Body of pancreas (tissue), 4 donors: ENCODE results near the gene RASAL1. TPM values are rescaled to one million over a fixed set of nuclear protein-coding genes. Genes with fewer than 3 reads are reported as not detected.

Experiments used
- ATAC-seq: fragments of 150-250 bp; one replicate; pipeline ENCODE4 v1.9.1; 2016
- DNase-seq, 4 donors: peaks; one replicate each; pipeline ENCODE4 v3.0.0-alpha.2; 2019
- H3K27ac ChIP-seq, 4 donors: fragments of 200-600 bp; sonication (generic); 1 replicate in 3 of 4; 2 replicates in 1 of 4; pipeline versions ENCODE4 v1.5.1 to v1.6.1; 2016 to 2019; ENCODE audit warnings: mild to moderate bottlenecking in 1 of 4, mixed read lengths in 1 of 4, moderate library complexity in 1 of 4
- H3K27me3 ChIP-seq, 2 donors: fragments of 200-600 bp; sonication (generic); one replicate each; pipeline ENCODE4 v1.6.0; 2016; ENCODE audit warnings: mild to moderate bottlenecking in 1 of 2
- H3K36me3 ChIP-seq, 2 donors: fragments of 200-600 bp; sonication (generic); replicated peaks in 1 of 2; 2 replicates each; pipeline ENCODE4 v1.5.1; 2016; ENCODE audit warnings: low read depth in 2 of 2; ENCODE audit not compliant: insufficient read depth in 1 of 2
- H3K4me1 ChIP-seq: fragments of 200-600 bp; sonication (generic); one replicate; pipeline ENCODE4 v1.6.0; 2016
- H3K4me3 ChIP-seq, 2 donors: fragments of 200-600 bp; sonication (generic); 1 replicate in 1 of 2; 2 replicates in 1 of 2; pipeline ENCODE4 v1.5.1; 2016 to 2019
- H3K9me3 ChIP-seq, 3 donors: fragments of 200-600 bp; sonication (generic); 1 replicate in 2 of 3; 2 replicates in 1 of 3; pipeline ENCODE4 v1.5.1; 2016
- POLR2A ChIP-seq, 3 donors: fragments of 450-650 bp; IDR thresholded peaks; one replicate each; pipeline ENCODE4 v1.6.1; 2016; ENCODE audit warnings: antibody characterized with exemption in 3 of 3, mild to moderate bottlenecking in 2 of 3
- WGBS, 2 donors: methylation state at CpG; one replicate each; pipeline ENCODE4 v1.1.5; 2017; 5-methylcytosine and 5-hydroxymethylcytosine counted together
- intact Hi-C: fragments of 100-400 bp; cut with DNase I; formaldehyde crosslinking; loops from one replicate; pipeline ENCODE4 v1.15.1; 2023
- total RNA-seq, 2 donors: library from RNA; depleted of rRNA; stranded (reverse); fragments of >200 nt; gene quantifications; one replicate each; pipeline ENCODE4 v1.1.0, GENCODE V29; 2016
- TF ChIP-seq, protein P1 (sequence below), 7 experiments: fragments of 450-650 bp in 4 of 7; fragments of 200-600 bp in 3 of 7; sonication (generic) in 3 of 7; IDR thresholded peaks; one replicate each; pipeline ENCODE4 v1.5.1; 2016 to 2019; ENCODE audit warnings: antibody characterized with exemption in 7 of 7

RASAL1 gene
- total RNA-seq, 2 donors from 2014 or later, result 0.66 to 2.1 TPM

DNA sequence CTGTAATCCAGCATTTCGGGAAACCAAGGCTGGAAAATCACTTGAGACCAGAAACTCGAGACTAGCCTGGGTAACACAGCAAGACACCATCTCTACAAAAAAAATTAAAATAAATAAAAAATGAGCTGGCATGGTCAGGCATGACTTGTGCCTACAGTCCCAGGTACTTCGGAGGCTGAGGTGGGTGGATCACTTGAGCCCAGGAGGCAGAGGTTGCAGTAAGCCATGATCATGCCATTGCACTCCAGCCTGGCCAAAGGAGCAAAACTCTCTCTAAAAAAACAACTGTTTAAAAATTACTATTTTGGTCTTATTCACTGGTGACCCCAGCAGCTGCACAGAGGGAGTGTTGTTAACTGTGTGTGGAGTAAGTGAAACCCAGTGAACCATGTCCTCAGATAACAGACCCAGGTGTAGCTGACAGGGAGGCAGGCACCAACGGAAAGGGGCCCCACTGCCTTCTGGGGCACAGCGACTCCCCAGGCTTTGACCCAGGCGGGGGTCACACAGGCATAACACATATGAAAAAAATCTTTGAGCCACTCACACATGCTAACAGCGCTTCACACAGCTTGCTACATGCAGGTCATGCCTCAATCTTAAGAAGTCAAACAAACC, 37.6 kb upstream of the RASAL1 start:
- Histone ChIP-seq H3K9me3 (no peaks in the 10 kb centered on the region), H3K27me3 (no peaks in the 10 kb centered on the region), H3K36me3 (peaks cover 24 to 60% of the 10 kb centered on the region in 2 donors), H3K27ac (no peak overlapping the region), H3K4me1 (no peaks in the 10 kb centered on the region), H3K4me3 (no peak overlapping the region)
- 90 to 91% methylated on average over 7 of the region's 7 CpGs for WGBS, 2 donors
- TF ChIP-seq POLR2A (IDR thresholded peaks at IDR 0.05), result no peak
- TF ChIP-seq, protein P1, sequence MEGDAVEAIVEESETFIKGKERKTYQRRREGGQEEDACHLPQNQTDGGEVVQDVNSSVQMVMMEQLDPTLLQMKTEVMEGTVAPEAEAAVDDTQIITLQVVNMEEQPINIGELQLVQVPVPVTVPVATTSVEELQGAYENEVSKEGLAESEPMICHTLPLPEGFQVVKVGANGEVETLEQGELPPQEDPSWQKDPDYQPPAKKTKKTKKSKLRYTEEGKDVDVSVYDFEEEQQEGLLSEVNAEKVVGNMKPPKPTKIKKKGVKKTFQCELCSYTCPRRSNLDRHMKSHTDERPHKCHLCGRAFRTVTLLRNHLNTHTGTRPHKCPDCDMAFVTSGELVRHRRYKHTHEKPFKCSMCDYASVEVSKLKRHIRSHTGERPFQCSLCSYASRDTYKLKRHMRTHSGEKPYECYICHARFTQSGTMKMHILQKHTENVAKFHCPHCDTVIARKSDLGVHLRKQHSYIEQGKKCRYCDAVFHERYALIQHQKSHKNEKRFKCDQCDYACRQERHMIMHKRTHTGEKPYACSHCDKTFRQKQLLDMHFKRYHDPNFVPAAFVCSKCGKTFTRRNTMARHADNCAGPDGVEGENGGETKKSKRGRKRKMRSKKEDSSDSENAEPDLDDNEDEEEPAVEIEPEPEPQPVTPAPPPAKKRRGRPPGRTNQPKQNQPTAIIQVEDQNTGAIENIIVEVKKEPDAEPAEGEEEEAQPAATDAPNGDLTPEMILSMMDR (IDR thresholded peaks at IDR 0.05), result no peak
- intact Hi-C loops, result loop anchor here (5.0 kb wide), 1 partner anchor 121 kb away; no protein-coding TSS in a partner anchor
- ATAC-seq, result no peak
- DNase-seq, result no peak

DNA sequence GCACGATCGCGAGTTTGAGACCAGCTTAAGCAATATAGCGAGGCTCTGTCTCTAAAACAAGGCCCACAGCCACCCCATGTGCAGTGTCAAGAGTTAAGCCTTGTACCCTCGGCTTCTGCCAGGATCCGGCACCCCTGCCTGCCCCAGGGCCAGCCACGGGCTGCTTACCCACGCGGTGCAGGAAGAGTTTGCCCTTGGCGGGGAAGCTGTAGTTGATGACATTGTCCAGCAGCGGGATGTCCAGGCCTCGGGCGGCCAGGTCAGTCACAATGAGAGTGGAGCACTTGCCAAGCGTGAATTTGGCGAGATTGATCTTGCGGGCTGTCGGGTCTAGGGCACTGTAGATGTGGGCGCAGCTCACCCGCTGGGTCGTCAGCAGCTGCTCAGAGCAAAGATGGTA, 36.6 kb upstream of the RASAL1 start:
- intact Hi-C loops, result loop anchor here (5.0 kb wide), 1 partner anchor 120 kb away; no protein-coding TSS in a partner anchor
- Histone ChIP-seq H3K9me3 (no peaks in the 10 kb centered on the region), H3K4me1 (no peaks in the 10 kb centered on the region), H3K27me3 (no peaks in the 10 kb centered on the region), H3K36me3 (peaks cover 16 to 54% of the 10 kb centered on the region in 2 donors), H3K4me3 (no peak overlapping the region), H3K27ac (no peak overlapping the region)
- TF ChIP-seq POLR2A (IDR thresholded peaks at IDR 0.05), result no peak
- TF ChIP-seq, protein P1 (IDR thresholded peaks at IDR 0.05), result no peak
- ATAC-seq (no peak), DNase-seq (no peak)
- WGBS, 2 donors, result 89 to 94% methylated on average over 16 to 20 of the region's 20 CpGs

DNA sequence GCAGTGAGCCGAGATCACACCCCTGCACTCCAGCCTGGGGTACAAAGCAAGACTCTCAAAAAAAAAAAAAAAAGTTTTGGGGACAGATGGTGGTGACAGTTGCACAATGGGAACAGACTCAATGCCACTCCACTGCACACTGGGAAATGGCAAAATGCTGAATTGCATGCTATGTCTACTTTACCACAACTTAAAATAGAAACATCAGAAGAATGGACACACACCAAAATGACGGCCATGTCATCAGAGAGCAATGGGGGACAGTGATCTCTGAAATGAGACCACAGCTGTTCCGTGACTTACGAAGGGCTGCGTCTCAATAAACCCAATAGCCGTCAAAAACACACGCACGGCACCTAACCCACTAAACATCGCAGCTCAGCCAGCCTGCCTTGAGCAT, 36.0 kb upstream of the RASAL1 start:
- WGBS, 2 donors, result 95 to 97% methylated on average over 9 of the region's 9 CpGs

DNA sequence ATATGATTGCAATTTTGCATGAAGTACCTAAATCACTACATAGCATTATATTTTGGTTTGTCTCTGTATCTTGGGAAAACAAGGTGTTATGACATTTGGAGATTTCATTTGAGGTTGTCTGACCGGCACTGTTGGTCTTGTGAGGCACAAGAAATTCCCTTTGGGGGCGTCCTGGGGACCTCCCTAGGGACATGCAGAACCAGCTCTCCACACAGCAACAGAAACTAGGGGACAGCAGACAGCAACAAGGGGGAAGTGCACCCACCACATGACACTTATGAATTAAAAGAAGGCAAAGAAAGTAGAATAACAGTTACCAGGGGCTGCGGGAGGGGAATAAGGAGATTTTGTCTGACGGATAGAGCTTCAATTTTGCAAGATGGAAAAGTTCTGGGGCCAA, 35.4 kb upstream of the RASAL1 start:
- no peak overlapping the region for H3K27ac ChIP-seq
- H3K36me3 ChIP-seq, result peaks cover 13 to 48% of the 10 kb centered on the region in 2 donors
- H3K4me1 ChIP-seq, result no peaks in the 10 kb centered on the region
- no peak overlapping the region for H3K4me3 ChIP-seq
- no peak for DNase-seq
- ATAC-seq, result no peak
- intact Hi-C loops, result loop anchor here (5.0 kb wide), 1 partner anchor 119 kb away; no protein-coding TSS in a partner anchor
- TF ChIP-seq POLR2A (IDR thresholded peaks at IDR 0.05), result no peak
- TF ChIP-seq, protein P1 (IDR thresholded peaks at IDR 0.05), result no peak
- 90 to 91% methylated on average over 4 of the region's 4 CpGs for WGBS, 2 donors
- H3K9me3 ChIP-seq, result no peaks in the 10 kb centered on the region
- no peaks in the 10 kb centered on the region for H3K27me3 ChIP-seq

More for the DNA sequence above, 36.0 kb upstream of the RASAL1 start:
- no peak for DNase-seq
- Histone ChIP-seq H3K27ac (no peak overlapping the region), H3K36me3 (peaks cover 12 to 48% of the 10 kb centered on the region in 2 donors), H3K4me3 (no peak overlapping the region), H3K4me1 (no peaks in the 10 kb centered on the region), H3K27me3 (no peaks in the 10 kb centered on the region), H3K9me3 (no peaks in the 10 kb centered on the region)
- intact Hi-C loops, result loop anchor here (5.0 kb wide), 1 partner anchor 119 kb away; no protein-coding TSS in a partner anchor
- TF ChIP-seq POLR2A (IDR thresholded peaks at IDR 0.05), result no peak
- TF ChIP-seq, protein P1 (IDR thresholded peaks at IDR 0.05), result no peak
- ATAC-seq, result no peak

DNA sequence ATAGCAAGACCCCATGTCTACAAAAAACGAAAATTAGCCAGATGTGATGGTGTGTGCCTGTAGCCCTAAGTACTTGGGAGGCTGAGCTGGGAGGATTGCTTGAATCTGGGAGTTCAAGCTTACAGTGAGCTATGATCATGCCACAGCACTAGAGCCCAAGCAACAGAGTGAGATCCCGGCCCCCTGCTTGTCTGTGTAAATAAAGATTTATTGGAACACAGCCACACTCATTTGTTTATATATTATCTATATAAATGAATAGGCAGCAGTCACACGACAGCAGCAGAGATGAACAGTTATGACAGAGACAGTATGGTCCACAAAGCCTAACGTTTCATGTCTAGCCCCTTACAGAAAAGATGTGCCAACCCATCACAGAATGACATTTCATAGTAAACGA, 34.9 kb upstream of the RASAL1 start:
- Histone ChIP-seq H3K4me1 (no peaks in the 10 kb centered on the region), H3K9me3 (no peaks in the 10 kb centered on the region), H3K4me3 (no peak overlapping the region), H3K27me3 (no peaks in the 10 kb centered on the region), H3K27ac (no peak overlapping the region), H3K36me3 (peaks cover 17 to 52% of the 10 kb centered on the region in 2 donors)
- no peak for DNase-seq
- intact Hi-C loops, result loop anchor here (5.0 kb wide), 1 partner anchor 118 kb away; no protein-coding TSS in a partner anchor
- TF ChIP-seq POLR2A (IDR thresholded peaks at IDR 0.05), result no peak
- TF ChIP-seq, protein P1 (IDR thresholded peaks at IDR 0.05), result no peak
- 90 to 97% methylated on average over 5 of the region's 5 CpGs for WGBS, 2 donors
- no peak for ATAC-seq
